Activated naive CD4-positive, alpha-beta T cell treated with anti-CD3 and anti-CD28 coated beads, Interleukin-2, amount 10 ng/mL, durations not matched to agents 5 hours and 36 hours (primary cell): Measurements from ENCODE around the gene BLTP2. TPM values are rescaled to one million over a fixed set of nuclear protein-coding genes. Genes with fewer than 3 reads are reported as not detected.

Experiments used
- total RNA-seq, 2 experiments: library from RNA; stranded (reverse); gene quantifications; one replicate each; pipeline ENCODE4 v1.2.3, GENCODE V29; 2021

Gene BLTP2
- 100 to 1,000 TPM; 115 to 126 TPM for total RNA-seq

DNA sequence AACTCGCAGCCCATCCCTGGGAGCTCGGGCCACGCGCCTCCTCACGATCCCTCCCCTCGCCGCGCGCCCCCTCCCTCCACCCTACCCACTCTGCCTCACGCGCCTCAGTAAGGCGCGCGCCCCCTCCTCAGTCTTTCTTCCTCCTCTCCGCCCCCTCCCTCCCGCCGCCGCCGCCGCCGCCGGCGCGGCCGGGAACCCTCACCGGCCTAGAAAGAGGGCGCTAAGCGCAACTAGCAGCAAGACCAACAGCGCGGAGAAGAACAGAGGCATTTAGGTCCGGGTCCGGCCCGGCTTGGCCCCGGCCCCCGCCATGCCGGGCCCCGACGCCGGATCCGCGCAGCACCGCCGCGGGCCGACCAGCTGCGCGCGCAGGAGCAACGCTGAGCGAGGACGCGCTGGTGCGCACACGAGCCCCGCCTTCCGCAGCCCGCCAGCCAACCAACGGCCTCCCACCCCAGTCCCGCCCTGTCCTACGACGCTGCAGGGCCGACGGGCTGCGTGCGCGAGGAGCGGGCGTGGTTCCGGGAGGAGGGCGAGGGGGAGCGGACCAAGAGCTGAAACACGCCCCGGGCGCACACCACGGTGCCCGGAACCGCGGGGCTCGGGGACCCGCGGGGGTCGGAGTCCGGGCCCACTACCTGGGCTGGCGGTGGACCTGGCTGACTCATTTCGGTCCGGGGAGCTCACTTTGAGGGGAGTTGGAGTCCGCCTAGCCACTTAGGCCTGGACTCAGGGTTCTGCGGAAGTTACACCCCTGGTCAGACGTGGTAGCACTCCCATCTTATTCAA lies at the start of gene BLTP2:
BLTP2 (minus strand) TSS at position 372 of the 789 bp plus-strand sequence; CDS start at position 270, 102 bp downstream.

DNA sequence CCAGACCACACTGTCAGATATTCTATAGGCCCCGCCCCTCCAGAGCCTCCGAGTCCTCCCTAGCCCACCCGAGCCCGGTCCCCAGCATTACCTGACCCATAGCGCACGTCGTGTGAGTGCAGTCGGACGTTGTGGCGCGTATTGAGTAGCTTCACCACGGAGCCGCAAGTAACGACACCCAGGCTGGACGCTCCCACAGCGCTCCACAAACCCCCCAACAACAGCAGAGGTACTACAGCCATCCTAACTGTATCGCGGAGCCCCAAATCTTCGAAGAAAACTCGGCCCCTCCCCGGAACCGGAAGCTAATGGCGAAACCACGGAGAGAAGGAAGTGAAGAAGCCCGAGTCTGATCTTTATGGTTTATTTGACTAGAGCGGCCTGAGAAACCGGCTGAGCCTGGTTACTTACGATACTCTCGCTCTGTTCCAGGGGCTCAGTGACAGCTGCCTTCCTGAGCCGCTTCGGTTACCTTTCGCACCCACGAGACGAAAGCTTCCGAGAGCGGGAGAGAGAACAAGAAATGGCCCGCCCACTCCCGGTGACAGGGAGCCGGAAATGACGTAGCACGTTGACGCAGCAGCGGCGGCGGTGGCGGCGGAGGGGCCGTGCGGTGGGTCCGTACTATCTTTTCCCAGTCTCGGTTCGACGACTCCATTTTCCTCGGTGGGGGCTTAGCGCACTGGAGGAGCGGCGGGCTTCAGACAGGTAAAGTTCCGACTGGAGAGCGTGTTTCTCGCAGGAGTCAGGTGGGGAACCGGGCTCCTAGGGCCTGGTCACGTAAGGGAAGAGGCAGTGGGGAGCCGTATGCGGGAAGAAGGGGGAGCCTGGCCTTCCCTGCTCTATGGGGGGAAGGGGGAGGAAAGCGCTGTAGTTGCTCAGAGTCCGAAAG lies 16.9 kb upstream of the BLTP2 start, which contains the start of the genes SDF2 and SUPT6H:
SDF2 (minus strand) TSS at position 272 of the 892 bp plus-strand sequence; CDS start at position 242, 30 bp downstream.
SUPT6H (plus strand) TSS at position 571 of the 892 bp plus-strand sequence. CDS start 11,197 bp downstream, outside the sequence.

DNA sequence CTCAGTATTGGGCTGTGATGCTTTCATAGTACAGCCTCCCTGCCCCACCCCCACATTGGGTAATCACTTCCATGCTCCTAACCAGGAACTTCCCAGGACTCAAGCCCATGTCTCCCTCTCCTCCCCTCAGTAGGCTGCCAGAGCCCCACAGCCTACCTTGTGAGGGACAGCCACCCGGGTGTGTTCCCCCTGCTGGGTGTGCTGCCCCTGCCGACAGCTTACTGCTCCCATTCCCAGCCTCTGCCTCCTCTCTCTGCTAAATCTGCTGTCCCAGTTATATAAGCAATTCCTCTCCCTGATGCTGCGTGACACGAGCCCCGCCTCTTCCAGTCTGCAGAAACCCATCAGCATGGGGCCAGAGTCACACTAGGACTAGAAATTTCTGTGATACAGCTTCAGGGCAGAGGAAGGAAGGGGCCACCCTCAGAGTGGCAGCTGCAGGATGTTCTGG lies 31.0 kb downstream of the BLTP2 start, which contains the start of gene RSKR:
RSKR (minus strand) TSS at position 255 of the 451 bp plus-strand sequence; CDS start at position 231, 24 bp downstream.

DNA sequence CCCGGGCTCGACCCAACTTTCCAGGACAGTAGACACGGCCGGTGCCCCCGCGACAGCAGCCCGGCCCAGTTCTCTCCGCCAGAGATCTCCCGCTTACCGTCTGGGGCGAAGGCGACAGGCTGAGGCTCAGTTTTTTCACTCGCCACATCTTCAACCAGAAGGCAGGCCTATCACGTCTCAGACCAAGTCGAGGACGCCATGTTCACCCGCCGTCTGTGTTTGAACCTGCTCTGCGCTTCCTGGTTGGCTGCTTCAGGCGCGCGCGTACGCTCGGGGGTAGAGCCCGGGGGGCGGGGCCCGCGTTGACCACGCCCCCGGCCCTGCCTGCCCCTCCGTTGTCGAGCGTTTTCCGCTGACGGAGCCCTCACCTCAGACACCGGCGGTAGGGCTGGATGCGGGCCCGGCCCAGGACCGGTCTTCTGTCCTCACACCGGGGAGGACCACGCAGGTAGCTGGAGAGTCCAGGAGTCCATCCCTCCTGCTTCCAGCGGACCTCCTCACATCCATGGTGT lies 46.1 kb downstream of the BLTP2 start, which contains the start of gene SPAG5:
SPAG5 (minus strand) TSS at position 227 of the 512 bp plus-strand sequence; CDS start at position 148, 79 bp downstream.

Other genes with a start within 250 kb of the BLTP2 start
- 1 to 10 TPM; 1.3 to 2.2 TPM for gene SLC46A1, start 238.9 kb downstream of the BLTP2 start, total RNA-seq
- not detected for gene SLC13A2, start 171.5 kb downstream of the BLTP2 start, total RNA-seq
- gene FOXN1, start 138.8 kb downstream of the BLTP2 start, total RNA-seq = not detected
- gene UNC119, start 92.5 kb downstream of the BLTP2 start, total RNA-seq = 10 to 100 TPM; 54.4 to 54.5 TPM
- gene PIGS, start 73.6 kb downstream of the BLTP2 start, total RNA-seq = 10 to 100 TPM; 57.2 to 59.1 TPM
- 100 to 1,000 TPM; 147 to 148 TPM for gene ALDOC, start 68.3 kb downstream of the BLTP2 start, total RNA-seq
- 10 to 100 TPM; 92.3 to 93.3 TPM for gene SPAG5, start 46.1 kb downstream of the BLTP2 start, total RNA-seq
- 10 to 100 TPM; 18.3 to 19.2 TPM for gene RSKR, start 31.0 kb downstream of the BLTP2 start, total RNA-seq
- gene SDF2, start 16.7 kb upstream of the BLTP2 start, total RNA-seq = 10 to 100 TPM; 42.3 to 43.1 TPM
- gene SUPT6H, start 17.0 kb upstream of the BLTP2 start, total RNA-seq = 10 to 100 TPM; 66.4 to 70.2 TPM
- 1 to 10 TPM; 7.3 to 8.2 TPM for gene PROCA1, start 66.7 kb upstream of the BLTP2 start, total RNA-seq
- gene RAB34, start 72.7 kb upstream of the BLTP2 start, total RNA-seq = 10 to 100 TPM in 1 of 2 experiments, 1 to 10 TPM in 1; 9.8 to 11.8 TPM
- 1,000 to 10,000 TPM; 2,967 to 3,139 TPM for gene RPL23A, start 74.8 kb upstream of the BLTP2 start, total RNA-seq
- 1 to 10 TPM; 1.3 to 2.2 TPM for gene TLCD1, start 81.1 kb upstream of the BLTP2 start, total RNA-seq
- gene NEK8, start 83.6 kb upstream of the BLTP2 start, total RNA-seq = 1 to 10 TPM; 7.1 to 7.4 TPM
- gene TRAF4, start 98.9 kb upstream of the BLTP2 start, total RNA-seq = 10 to 100 TPM; 46.4 to 51.9 TPM
- 10 to 100 TPM; 16.8 to 18.7 TPM for gene FAM222B, start 197.6 kb upstream of the BLTP2 start, total RNA-seq
- gene ERAL1, start 209.9 kb upstream of the BLTP2 start, total RNA-seq = 10 to 100 TPM; 32.4 to 38.9 TPM